HEK293 (cell line): Measurements from ENCODE around the gene IPO13.

Experiments used
- CTCF ChIA-PET: fragments of 350-600 bp; formaldehyde crosslinking; extraction: SDS; loops from one replicate; lab custom pipeline; 2021; ENCODE audit warnings: antibody characterized with exemption; lab: Yijun Ruan, JAX
- POLR2A ChIA-PET: fragments of 300-600 bp; formaldehyde crosslinking; extraction: SDS; loops from one replicate; lab custom pipeline; 2020; ENCODE audit warnings: antibody characterized with exemption, inconsistent platforms; lab: Yijun Ruan, JAX
- H3K27ac ChIP-seq: fragments of 200-500 bp; sonication (Bioruptor generic); 2 replicates; pipeline ENCODE4 v1.5.1; 2014; ENCODE audit warnings: low read depth, low read length, control low read depth, inconsistent platforms; ENCODE audit errors: extremely low read depth
- H3K36me3 ChIP-seq, 2 experiments: fragments of 200-500 bp in 1 of 2; sonication (Bioruptor generic) in 1 of 2; 1 replicate in 1 of 2; 2 replicates in 1 of 2; pipeline ENCODE4 v1.5.1; 2014 to 2017; ENCODE audit warnings: inconsistent platforms in 2 of 2, low read length in 2 of 2; ENCODE audit not compliant: control insufficient read depth in 2 of 2, insufficient read depth in 1 of 2
- H3K4me1 ChIP-seq: fragments of 200-500 bp; sonication (Bioruptor generic); 2 replicates; pipeline ENCODE4 v1.5.1; 2014; ENCODE audit warnings: mild to moderate bottlenecking, low read length, inconsistent platforms; ENCODE audit not compliant: control insufficient read depth, insufficient read depth
- H3K4me3 ChIP-seq: 2 replicates; pipeline ENCODE4 v1.5.1; 2011; ENCODE audit warnings: low read depth, mild to moderate bottlenecking, control low read depth, low read length, moderate library complexity
- H3K9me3 ChIP-seq: fragments of 200-500 bp; sonication (Bioruptor generic); 2 replicates; pipeline ENCODE4 v1.5.1; 2014; ENCODE audit warnings: low read depth, low read length, inconsistent platforms; ENCODE audit not compliant: control insufficient read depth, insufficient read depth
- BCL11B ChIP-seq: fragments of 450-650 bp; formaldehyde crosslinking; IDR thresholded peaks from 2 replicates; pipeline ENCODE4 v1.5.1; 2016; ENCODE audit warnings: low read depth, missing biosample characterization, missing genetic modification characterization
- GFI1B ChIP-seq: fragments of 450-650 bp; formaldehyde crosslinking; IDR thresholded peaks from 2 replicates; pipeline ENCODE4 v1.5.1; 2016; ENCODE audit warnings: missing biosample characterization, missing genetic modification characterization
- HOXA7 ChIP-seq: sonication (generic); formaldehyde crosslinking; IDR thresholded peaks from 2 replicates; pipeline ENCODE4 v1.8.1; 2022; ENCODE audit warnings: missing genetic modification reagents, borderline replicate concordance
- RBAK ChIP-seq: fragments of 450-650 bp; formaldehyde crosslinking; IDR thresholded peaks from 2 replicates; pipeline ENCODE4 v1.5.1; 2016; ENCODE audit warnings: missing biosample characterization, missing genetic modification characterization
- SCRT1 ChIP-seq: fragments of 450-650 bp; formaldehyde crosslinking; IDR thresholded peaks from 2 replicates; pipeline ENCODE4 v1.5.1; 2016; ENCODE audit warnings: missing biosample characterization, missing genetic modification characterization, borderline replicate concordance
- TSHZ1 ChIP-seq: fragments of 450-650 bp; formaldehyde crosslinking; IDR thresholded peaks from 2 replicates; pipeline ENCODE4 v1.5.1; 2016; ENCODE audit warnings: missing biosample characterization, missing genetic modification characterization, borderline replicate concordance
- ZBTB26 ChIP-seq: fragments of 450-650 bp; formaldehyde crosslinking; optimal IDR thresholded peaks from 2 replicates; pipeline ENCODE3; 2016; ENCODE audit warnings: missing biosample characterization, mild to moderate bottlenecking, missing genetic modification characterization
- ZBTB49 ChIP-seq: fragments of 450-650 bp; formaldehyde crosslinking; IDR thresholded peaks from 2 replicates; pipeline ENCODE4 v1.5.1; 2016; ENCODE audit warnings: missing biosample characterization, missing genetic modification characterization, low read depth
- ZNF138 ChIP-seq: fragments of 450-650 bp; formaldehyde crosslinking; IDR thresholded peaks from 2 replicates; pipeline ENCODE4 v1.5.1; 2016; ENCODE audit warnings: missing biosample characterization, missing genetic modification characterization, borderline replicate concordance
- ZNF146 ChIP-seq: fragments of 450-650 bp; formaldehyde crosslinking; IDR thresholded peaks from 2 replicates; pipeline ENCODE4 v1.5.1; 2016; ENCODE audit warnings: missing biosample characterization, missing genetic modification characterization
- ZNF18 ChIP-seq: fragments of 450-650 bp; formaldehyde crosslinking; IDR thresholded peaks from 2 replicates; pipeline ENCODE4 v1.5.1; 2016; ENCODE audit warnings: missing biosample characterization, missing genetic modification characterization
- ZNF274 ChIP-seq, 2 experiments: fragments of 200-500 bp in 1 of 2; fragments of 450-650 bp in 1 of 2; sonication (Bioruptor generic) in 1 of 2; formaldehyde crosslinking in 1 of 2; IDR thresholded peaks; 2 replicates each; pipeline versions ENCODE4 v1.5.1 to v1.6.1; 2014 to 2016; ENCODE audit warnings: borderline replicate concordance in 1 of 2, inconsistent platforms in 1 of 2, low read length in 1 of 2, missing biosample characterization in 1 of 2, missing genetic modification characterization in 1 of 2
- ZNF426 ChIP-seq: fragments of 450-650 bp; formaldehyde crosslinking; IDR thresholded peaks from 2 replicates; pipeline ENCODE4 v1.5.1; 2017; ENCODE audit warnings: missing biosample characterization, missing genetic modification characterization, mild to moderate bottlenecking, inconsistent platforms, moderate library complexity
- ZNF513 ChIP-seq: fragments of 450-650 bp; IDR thresholded peaks from 2 replicates; pipeline ENCODE4 v1.5.1; 2018; ENCODE audit warnings: missing biosample characterization, missing genetic modification characterization
- ZNF677 ChIP-seq: fragments of 450-650 bp; IDR thresholded peaks from 2 replicates; pipeline ENCODE4 v1.5.0; 2018; ENCODE audit warnings: missing biosample characterization, mild to moderate bottlenecking, missing genetic modification characterization, moderate library complexity
- ZNF704 ChIP-seq: fragments of 450-650 bp; formaldehyde crosslinking; IDR thresholded peaks from 2 replicates; pipeline ENCODE4 v1.5.1; 2016; ENCODE audit warnings: missing biosample characterization, missing genetic modification characterization
- ZNF791 ChIP-seq: fragments of 450-650 bp; formaldehyde crosslinking; IDR thresholded peaks from 2 replicates; pipeline ENCODE4 v1.5.1; 2016; ENCODE audit warnings: missing biosample characterization, missing genetic modification characterization
- ZNF837 ChIP-seq: fragments of 450-650 bp; formaldehyde crosslinking; IDR thresholded peaks from 2 replicates; pipeline ENCODE4 v1.5.1; 2016; ENCODE audit warnings: missing biosample characterization, missing genetic modification characterization
- TF ChIP-seq, protein P1 (sequence below): fragments of 450-650 bp; formaldehyde crosslinking; IDR thresholded peaks from 2 replicates; pipeline ENCODE4 v1.5.1; 2016; ENCODE audit warnings: missing biosample characterization, missing genetic modification characterization
- TF ChIP-seq, protein P2 (sequence below): fragments of 450-650 bp; formaldehyde crosslinking; IDR thresholded peaks from 2 replicates; pipeline ENCODE4 v1.5.1; 2016; ENCODE audit warnings: missing biosample characterization, missing genetic modification characterization, borderline replicate concordance

Gene IPO13

DNA sequence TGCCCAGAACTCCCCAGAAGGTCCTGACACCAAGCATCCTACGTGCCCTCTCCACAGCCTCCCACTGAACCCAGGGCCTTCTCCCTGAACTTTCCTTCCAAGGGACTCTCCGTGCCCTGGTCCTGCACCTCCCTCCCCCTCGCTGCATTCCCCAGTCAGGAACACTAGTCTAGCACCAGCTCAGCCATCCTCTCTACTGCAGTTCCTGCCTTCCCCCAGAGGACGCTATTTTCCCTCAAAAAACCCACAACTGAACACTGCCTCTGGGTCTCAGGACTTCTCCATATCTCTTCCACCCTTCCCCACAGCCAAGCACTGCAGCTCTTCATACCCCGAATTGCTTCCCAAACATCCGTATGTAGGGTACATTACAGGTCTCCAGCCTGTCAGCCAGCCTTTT lies 25.7 kb upstream of the IPO13 start (continued):
- no peak for TF ChIP-seq ZBTB26 (tag by site-specific recombination)
- TF ChIP-seq ZNF837 (tag by site-specific recombination) = no peak
- TF ChIP-seq ZNF146 (tag by site-specific recombination) = no peak
- TF ChIP-seq ZNF791 (tag by site-specific recombination) = no peak
- TF ChIP-seq TSHZ1 (tag by site-specific recombination) = no peak
- TF ChIP-seq GFI1B (tag by site-specific recombination) = no peak
- TF ChIP-seq ZBTB49 (tag by site-specific recombination) = no peak
- TF ChIP-seq RBAK = no peak
- TF ChIP-seq ZNF513 (tag by site-specific recombination) = no peak
- no peak for TF ChIP-seq SCRT1 (tag by site-specific recombination)

DNA sequence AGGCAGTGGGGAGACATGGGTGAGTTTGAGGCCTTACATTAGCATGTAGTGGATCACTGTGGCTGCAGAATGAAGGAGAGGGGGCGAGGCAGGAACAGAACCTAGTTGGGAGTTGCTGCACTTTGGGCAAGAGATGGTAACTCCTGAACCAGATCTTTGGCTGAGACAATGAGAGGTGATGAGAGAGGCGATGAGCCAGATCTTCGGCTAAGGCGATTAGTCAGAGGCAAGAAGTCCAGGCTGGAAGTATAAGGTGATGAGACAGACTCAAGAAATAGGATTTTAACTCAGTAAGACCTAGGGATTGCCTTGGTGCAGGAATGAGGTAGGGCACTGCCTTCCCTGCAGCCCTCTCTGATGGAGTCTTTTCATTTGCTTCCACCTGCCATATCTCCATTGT lies 22.2 kb upstream of the IPO13 start:
- no peak for TF ChIP-seq ZNF426 (tag by site-specific recombination)
- no peak for TF ChIP-seq ZNF704
- TF ChIP-seq SCRT1 (tag by site-specific recombination) = no peak
- no peak for TF ChIP-seq ZNF138 (tag by site-specific recombination)
- TF ChIP-seq, protein P1, sequence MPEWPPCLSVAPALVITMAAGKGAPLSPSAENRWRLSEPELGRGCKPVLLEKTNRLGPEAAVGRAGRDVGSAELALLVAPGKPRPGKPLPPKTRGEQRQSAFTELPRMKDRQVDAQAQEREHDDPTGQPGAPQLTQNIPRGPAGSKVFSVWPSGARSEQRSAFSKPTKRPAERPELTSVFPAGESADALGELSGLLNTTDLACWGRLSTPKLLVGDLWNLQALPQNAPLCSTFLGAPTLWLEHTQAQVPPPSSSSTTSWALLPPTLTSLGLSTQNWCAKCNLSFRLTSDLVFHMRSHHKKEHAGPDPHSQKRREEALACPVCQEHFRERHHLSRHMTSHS (tag by site-specific recombination) = no peak
- TF ChIP-seq ZNF677 (tag by site-specific recombination) = no peak
- no peak for TF ChIP-seq BCL11B (tag by site-specific recombination)
- TF ChIP-seq ZNF274 (IDR thresholded peaks at IDR 0.05; ENCODE audit: low read length) = no peak
- TF ChIP-seq ZNF274 (tag by site-specific recombination; IDR thresholded peaks at IDR 0.05; ENCODE audit: borderline replicate concordance) = no peak
- TF ChIP-seq, protein P2, sequence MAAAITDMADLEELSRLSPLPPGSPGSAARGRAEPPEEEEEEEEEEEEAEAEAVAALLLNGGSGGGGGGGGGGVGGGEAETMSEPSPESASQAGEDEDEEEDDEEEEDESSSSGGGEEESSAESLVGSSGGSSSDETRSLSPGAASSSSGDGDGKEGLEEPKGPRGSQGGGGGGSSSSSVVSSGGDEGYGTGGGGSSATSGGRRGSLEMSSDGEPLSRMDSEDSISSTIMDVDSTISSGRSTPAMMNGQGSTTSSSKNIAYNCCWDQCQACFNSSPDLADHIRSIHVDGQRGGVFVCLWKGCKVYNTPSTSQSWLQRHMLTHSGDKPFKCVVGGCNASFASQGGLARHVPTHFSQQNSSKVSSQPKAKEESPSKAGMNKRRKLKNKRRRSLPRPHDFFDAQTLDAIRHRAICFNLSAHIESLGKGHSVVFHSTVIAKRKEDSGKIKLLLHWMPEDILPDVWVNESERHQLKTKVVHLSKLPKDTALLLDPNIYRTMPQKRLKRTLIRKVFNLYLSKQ (tag by site-specific recombination) = no peak
- no peak for TF ChIP-seq ZNF18
- no peak for TF ChIP-seq HOXA7 (CRISPR knock-in tag)
- POLR2A ChIA-PET = no interaction called here
- Histone ChIP-seq H3K27ac (no peak overlapping the region), H3K4me1 (no peaks in the 10 kb centered on the region), H3K9me3 (no peaks in the 10 kb centered on the region), H3K4me3 (no peak overlapping the region), H3K36me3 (peaks cover 0 to 3% of the 10 kb centered on the region in 2 experiments; a peak in 1 of 3 replicates)
- CTCF ChIA-PET = interaction anchor here (0.5 to 3.3 kb wide), 3 partner anchors 10 to 161 kb away, joined by 3 to 18 read pairs (median 5); no protein-coding TSS in a partner anchor
